HG03066 (cell line): Measurements from ENCODE around the gene RICTOR.

ENCODE experiments used
- ATAC-seq: cut with Tn5 transposase; IDR thresholded peaks from one replicate; pipeline ENCODE4 v1.9.1; 2021; ENCODE audit warnings: low read depth; ENCODE audit not compliant: unreplicated experiment

Gene RICTOR

GRCh38 chr5:39100851-39101396 lies 26.7 kb upstream of the RICTOR start:
- no peak for ATAC-seq

GRCh38 chr5:39100301-39100850 lies 26.2 kb upstream of the RICTOR start:
- ATAC-seq = no peak

DNA sequence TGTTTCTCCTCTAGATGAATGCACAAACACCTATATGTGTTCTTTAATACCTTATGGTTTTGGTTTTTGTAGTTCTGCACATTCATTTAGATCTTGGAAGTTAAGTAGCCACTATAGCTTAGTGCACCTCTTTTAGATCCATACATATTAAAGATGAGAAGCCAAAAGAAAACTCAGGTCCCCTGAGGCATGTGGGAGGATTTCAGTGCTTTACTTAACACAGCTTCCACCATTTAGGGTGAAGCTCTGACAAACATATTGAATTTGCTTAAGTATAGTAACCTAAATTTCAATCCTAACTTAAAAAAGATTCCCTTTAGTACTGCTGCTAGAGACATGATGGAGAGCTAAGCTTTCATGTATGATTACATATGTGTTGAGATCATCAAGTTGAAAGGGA lies 25.6 kb upstream of the RICTOR start:
- ATAC-seq = no peak

DNA sequence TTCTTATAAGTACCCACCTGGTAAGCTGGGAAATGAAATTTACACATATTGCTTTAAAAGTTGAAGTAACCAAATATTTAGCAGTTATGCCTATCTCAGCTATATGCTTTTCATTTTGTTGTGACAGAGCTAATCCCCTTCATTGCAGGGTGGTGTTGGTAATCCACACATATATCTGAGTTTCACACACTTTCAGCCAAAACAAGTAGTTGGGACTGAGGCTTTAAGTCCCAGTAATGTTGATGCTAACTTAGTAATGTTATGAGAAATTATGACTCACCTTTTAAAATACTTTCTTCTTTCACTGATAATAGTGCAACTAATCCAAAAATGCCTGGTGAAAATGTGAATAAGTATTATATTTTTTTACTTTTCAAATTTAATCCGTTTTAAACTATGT lies 19.2 kb upstream of the RICTOR start:
- no peak for ATAC-seq

DNA sequence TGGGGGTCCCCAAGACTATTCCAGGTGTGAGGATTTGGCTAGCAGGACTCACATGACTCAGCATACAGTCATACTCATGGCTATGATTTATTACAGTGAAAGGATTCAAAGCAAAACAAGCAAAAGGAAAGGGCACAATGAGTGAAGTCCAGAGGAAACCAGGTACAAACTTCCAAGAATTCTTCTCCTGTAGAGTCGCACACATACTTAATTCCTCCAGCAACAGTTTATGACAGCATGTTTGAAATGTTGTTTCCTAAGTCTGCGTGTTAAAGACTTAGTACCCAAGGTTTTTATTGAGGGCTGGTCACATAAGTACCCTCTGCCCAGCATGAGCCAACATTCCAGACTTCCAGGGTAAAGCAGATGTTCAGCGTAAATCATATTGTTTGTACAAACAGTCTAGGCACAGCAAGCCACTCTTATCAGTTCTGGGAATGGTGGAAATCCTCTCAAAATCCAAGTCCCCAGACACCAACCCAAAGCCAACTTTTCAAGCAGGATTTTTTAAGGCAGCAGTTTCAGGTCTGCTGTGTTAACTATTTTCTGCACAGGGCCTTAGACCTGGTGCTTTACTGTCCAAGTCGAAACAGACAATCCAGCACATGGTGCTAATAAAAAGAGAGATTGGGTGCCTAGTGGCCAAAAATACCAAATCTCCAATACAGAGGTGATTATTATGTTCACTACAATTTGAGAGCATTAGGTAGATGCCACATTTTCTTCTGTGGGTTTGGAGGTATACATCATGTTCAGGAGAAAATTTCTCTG lies 18.6 kb upstream of the RICTOR start:
- ATAC-seq = no peak

DNA sequence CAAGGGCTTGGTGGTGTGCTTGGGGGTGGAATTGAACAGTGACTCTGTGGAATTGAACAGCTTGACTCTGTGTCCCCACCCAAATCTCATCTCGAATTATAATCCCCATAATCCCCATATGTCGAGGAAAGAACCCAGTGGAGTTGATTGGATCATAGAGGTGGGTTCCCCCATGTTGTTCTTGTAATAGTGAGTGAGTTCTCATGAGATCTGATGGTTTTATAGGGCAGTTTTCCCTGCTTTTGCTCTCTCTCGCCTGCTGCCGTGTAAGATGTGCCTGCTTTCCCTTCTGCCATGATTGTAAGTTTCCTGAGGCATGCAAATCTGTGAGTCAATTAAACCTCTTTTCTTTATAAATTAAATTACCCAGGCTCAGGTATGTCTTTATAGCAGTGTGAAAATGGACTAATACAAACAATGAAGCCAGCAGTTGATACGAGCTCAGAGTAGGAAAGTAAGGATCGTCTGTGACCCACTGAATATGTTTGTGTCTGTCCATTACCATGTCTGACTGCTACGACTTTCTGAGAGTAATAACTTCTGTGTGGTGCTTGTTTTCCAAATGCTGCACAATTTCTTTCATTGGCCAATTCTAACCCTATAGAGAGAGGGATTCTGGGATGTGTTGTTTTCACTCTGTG lies 17.9 kb upstream of the RICTOR start:
- ATAC-seq = no peak

DNA sequence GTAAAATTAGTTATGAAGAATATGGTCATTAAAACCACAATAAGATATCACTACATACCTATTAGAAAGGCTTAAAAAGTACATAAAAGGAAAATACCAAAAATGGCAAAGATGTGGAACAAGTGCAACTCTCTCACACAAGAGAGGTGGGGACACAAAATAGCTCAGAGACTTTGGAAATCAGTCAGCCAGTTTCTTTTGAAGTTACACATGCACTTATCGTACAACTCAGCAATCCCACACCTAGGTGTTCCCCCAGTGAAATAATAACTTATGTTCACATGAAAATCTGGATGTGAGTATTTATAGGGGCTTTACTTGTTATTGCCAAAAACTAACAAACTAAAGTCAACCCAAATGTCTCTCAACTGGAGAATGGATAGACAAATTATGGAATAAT lies 9.8 kb upstream of the RICTOR start:
- no peak for ATAC-seq

GRCh38 chr5:39082995-39083394 lies 8.8 kb upstream of the RICTOR start:
- no peak for ATAC-seq

DNA sequence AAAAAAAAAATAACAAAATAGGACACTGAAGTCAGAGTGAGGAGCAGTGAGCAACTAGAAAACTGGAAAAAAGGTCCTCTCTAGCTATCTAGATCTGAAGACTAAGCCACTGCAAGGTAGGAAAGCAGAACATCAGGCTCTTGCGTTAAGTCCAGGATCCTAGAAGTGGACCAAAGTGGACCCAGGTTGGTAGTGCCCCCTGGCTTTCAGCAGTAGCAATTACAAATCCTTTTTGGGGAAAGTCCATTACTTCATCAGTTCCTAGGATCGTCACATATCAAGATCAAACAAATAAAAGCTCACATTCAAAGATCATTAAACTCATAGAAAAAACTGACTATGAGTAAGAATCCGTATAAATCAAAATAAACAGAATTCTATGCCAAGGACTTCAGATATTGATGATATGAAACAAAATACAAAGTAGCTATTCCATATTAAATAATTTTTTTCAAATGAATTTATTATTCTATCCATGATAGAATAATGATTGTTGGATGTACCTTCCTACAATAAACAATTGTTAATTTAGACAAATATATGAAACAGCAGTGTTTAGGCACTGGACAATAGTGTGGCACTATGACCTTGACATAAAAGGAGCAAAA lies 6.5 kb upstream of the RICTOR start:
- peak; percentile 42 for ATAC-seq

DNA sequence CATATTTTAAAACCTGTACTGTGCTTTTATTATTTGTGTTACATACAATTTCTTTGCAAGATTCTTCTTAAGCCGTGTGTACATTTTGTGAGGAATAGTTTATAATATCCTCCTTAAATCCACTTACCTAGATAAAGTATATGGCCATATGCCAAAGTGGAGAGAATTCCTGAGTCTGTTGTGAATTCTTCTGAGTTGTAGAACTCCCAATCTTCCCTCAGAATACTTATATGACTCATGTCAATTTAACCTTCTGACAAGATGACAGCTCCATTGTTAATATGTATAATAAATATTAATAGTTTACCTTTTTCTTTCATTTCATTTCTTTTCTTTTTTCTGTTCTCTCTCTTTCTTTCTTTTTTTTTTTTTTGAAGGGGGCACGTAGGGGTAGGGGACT lies 6.0 kb upstream of the RICTOR start:
- ATAC-seq = no peak

DNA sequence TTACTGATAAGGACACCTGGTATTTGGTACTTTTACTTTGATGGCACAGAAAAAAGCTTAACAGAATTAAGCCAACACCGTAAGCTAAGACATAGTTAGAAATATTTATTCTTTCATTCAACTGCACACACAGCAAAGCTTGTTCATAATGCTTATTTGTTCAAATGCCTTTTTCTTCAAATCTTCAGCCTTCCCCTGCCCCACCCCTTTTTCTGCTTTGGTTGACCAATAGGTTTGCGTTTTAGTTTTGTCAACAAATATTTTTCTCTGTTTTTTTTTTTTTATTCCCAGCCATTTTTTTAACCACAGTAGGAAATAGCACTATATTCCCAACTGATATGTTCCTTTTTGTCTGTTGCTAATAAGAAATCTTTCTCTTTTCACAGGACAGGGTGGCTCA lies 4.9 kb upstream of the RICTOR start:
- no peak for ATAC-seq

DNA sequence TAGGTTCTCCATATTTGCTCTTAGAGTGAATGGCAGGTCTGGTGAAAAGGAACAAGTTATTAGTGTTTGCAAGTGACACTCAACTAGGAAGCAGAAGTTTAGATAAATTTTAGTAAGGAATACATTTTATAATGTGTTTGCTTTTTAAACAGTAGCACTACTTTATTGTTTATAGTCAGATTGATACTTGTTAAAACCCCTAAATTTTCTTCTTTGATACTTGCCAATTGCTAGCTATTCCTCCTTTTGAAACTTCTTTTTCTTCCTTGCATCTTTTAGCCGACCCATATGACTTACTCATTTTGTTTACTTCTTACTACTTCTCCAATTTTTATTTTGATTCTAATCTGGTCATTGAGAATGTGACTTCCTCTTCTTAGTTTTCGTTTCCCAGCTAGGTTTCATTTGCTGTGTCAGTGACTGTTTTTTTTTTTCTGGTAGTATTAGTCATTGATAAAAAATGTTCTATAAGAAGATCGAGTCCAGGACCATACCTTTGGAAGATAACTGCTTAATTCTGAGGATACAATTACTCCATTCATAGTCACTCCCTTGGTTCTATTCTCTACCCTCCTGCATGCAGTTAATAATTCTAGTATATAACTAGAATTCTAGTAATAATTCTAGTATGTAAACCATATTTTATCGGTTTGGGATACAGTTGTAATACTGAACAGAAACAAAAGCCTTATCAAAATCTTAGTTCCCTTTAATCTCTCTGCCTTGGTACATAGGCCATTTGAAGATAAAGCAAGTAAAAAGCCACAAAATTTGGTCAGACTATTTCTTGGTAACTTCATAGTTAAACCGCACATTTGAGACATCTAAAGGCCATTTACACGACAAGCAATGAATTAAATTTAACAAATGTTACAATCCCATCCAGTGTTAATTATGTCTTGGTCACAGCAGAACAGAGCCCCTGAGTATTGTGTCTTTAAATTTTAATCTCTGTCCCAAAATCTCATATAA lies 2.8 kb upstream of the RICTOR start:
- ATAC-seq = peak; percentile 14

GRCh38 chr5:39076101-39076756 lies 2.0 kb upstream of the RICTOR start:
- ATAC-seq = no peak

GRCh38 chr5:39073767-39074016 lies 507 bp downstream of the RICTOR start:
- peak; percentile 14 for ATAC-seq

DNA sequence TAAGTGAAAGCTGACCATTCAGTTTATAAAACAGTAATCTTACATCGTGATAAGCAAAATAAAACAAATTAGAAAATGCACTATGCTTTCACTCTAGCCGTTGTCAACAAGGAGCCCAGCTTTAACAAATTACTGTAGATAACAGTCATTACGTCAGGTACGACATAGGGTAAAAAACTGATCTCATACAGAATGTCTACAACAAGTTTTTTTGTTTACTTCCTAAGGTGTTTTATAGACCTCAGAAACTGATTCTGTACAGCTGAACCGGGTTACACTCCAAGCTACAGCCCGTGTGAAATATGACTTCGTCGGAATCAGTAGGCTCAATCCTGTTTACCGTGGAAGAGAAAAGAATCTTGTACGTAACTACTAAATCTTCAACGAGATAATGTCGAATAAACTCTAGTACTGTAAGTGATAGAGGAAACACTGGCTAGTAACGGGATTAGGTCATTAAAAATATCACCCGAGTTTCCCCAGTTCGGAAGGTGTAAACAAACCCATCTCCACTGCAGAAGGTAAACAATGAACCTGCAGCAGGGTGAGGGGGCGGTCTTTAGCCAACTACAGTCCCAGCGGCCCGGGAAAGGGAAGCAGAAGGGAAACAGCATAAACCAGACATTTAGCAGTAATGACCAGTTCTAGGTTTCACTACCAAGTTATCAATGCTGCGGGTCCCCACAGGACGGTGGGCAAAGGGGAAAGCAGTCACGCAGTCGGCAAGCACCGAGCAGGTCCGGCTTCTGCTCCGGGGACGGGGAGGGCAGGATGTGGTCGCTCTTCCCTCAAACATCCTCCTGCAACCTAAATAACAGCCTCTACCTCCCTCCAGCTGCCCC lies 1.1 kb downstream of the RICTOR start:
- ATAC-seq = peak; percentile 41

DNA sequence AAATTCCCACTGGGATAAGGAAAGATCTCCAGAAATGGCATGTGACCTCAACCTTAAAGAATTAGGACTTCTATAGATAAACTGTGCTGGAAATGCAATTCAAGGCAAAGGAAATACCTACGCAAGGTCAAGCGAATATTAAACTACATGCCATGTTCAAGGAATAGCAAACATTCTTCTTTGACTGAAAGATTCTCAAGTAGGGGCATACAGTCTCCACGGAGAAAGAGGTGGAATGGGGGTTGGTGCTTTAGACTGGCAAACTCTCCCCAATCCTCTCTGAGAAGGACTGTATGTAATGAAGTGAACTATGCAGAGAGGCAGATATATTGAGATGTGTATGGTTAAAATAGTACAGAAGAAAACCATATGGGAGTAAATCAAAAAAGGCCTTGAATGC lies 6.1 kb downstream of the RICTOR start:
- ATAC-seq = no peak

DNA sequence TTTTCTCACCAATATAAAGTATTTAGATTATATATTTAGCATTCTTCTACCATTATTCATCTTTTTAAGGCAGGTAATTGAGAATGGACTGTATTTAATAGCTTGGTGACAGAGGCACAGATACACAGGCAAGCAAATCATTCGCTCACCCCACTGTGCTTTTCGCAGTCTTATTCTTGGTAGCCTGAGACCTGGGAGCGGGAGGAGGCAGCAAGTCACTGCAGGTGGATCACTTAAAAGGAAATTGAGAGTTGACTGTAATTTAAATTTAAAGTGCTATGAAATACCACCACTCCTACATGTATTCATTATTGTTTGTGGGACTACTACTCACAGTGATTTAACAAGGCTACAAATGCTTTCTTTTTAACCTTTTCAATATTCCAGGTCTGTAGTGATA lies 9.7 kb downstream of the RICTOR start:
- ATAC-seq = no peak

- ATAC-seq = no peak
Observed at GRCh38 chr5:39063037-39063436, 11.2 kb downstream of the RICTOR start.

DNA sequence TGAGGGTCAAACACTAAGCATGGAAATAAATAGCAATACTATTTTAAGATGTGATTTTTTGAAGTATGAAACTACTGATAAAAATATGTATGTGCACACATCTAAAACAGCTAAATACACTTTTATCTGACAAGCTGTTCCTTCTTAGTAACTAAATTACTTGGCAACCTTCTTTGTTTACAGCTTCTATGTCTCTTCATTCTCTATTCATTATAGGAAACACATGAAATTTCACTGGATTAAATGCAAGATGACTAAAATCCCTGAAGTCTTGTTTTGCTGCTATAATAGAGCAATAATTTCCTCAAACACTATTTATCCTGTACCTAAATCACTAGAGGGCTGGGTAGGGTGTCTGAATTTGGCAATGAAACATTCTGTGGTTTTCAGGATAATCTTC lies 11.7 kb downstream of the RICTOR start:
- no peak for ATAC-seq
